ENCODE data around the gene RNF121. TPM values are rescaled to one million over a fixed set of nuclear protein-coding genes. Genes with fewer than 3 reads are reported as not detected.

The RNF121 gene
- total and polyA plus RNA-seq, 2 of the 8 experiments (the other 6 are each of a cell fraction or from before 2014, with no cell fraction given), result 39.7 to 51.6 TPM

- TF ChIP-seq, protein P1, sequence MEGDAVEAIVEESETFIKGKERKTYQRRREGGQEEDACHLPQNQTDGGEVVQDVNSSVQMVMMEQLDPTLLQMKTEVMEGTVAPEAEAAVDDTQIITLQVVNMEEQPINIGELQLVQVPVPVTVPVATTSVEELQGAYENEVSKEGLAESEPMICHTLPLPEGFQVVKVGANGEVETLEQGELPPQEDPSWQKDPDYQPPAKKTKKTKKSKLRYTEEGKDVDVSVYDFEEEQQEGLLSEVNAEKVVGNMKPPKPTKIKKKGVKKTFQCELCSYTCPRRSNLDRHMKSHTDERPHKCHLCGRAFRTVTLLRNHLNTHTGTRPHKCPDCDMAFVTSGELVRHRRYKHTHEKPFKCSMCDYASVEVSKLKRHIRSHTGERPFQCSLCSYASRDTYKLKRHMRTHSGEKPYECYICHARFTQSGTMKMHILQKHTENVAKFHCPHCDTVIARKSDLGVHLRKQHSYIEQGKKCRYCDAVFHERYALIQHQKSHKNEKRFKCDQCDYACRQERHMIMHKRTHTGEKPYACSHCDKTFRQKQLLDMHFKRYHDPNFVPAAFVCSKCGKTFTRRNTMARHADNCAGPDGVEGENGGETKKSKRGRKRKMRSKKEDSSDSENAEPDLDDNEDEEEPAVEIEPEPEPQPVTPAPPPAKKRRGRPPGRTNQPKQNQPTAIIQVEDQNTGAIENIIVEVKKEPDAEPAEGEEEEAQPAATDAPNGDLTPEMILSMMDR (IDR thresholded peaks at IDR 0.05; ENCODE audit: control extremely low read depth in 1 of 3, insufficient read depth in 1 of 3, low read depth in 1 of 3, low read length in 3 of 3), result no peak
- TF ChIP-seq GABPA (IDR thresholded peaks at IDR 0.05; ENCODE audit: borderline replicate concordance, insufficient read depth, low read length) (no peak), TAF7 (optimal IDR thresholded peaks at IDR 0.05; ENCODE audit: borderline replicate concordance, low read depth, low read length) (no peak), USF2 (IDR thresholded peaks at IDR 0.05; ENCODE audit: low read length) (no peak)
Measured at GRCh38 chr11:72023335-72023734, 94.5 kb downstream of the RNF121 start (continued).

Measured in H1 (cell line).